GM18499 (cell line): ENCODE measurements around the gene EML6.

Experiments
- ATAC-seq: cut with Tn5 transposase; IDR thresholded peaks from one replicate; pipeline ENCODE4 v1.9.1; 2021; ENCODE audit warnings: moderate number of reproducible peaks; ENCODE audit not compliant: insufficient read depth, unreplicated experiment

Gene EML6

DNA sequence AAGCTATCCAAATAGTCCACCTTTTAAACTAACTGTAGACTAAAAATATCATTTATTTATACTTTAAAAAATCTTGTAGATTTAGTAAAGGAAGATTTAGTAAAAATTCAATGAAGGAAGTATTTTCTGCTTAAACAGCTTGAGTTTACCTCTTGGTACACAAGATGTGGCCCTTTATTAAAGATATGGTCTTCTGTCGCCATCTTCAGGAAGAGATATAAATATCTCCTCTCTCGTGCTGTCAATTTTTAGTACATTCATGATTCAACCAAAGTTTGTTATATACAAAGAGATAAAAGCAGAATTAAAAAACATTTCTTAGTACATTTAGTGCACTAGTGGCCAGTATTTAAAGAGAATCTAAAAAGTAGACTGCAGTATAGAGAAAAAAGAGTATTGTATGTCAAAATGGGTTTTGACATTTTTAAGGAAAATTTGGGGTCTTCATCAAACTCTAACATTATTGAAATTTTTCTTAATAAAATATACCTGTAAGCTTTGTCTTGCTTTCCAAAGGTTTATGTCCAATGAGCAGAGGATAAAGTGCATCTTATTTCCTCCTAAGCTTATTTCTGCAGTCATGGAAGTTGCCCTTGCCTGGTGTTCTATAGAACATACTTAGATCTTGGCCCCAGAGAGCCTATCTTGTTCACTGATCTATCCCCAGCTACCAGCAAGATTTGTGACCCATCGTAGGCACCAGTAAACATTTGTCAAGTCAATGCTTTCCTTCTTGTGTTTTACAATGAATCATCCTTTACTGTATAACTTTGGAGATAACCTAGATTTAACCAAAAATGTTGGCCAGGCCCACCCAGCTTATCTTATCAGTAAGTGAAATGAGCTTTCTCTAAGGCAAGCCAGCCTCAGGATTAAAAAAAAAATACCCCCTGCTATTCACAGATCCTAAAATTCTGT, 18.5 kb upstream of the EML6 start:
- ATAC-seq: peak; percentile 63

DNA sequence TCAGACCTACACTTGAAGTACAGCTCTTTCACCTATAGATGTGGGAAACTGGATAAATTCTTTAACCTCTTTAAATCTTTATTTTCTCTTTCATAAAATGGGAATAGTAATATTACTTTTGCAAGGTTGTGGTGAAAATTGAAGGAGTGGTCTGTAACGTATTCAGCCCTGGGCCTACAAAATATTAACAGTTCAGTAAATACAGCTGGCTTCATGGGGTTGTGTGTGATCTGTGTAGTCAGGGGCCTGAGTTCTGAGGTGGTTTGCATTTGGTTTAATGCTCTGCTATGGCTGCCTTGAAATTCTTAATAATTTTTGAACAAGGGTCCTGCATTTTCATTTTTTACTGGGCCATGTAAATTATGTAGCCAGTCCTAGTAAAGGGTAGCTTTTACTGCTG, 16.8 kb upstream of the EML6 start:
- ATAC-seq: no peak

DNA sequence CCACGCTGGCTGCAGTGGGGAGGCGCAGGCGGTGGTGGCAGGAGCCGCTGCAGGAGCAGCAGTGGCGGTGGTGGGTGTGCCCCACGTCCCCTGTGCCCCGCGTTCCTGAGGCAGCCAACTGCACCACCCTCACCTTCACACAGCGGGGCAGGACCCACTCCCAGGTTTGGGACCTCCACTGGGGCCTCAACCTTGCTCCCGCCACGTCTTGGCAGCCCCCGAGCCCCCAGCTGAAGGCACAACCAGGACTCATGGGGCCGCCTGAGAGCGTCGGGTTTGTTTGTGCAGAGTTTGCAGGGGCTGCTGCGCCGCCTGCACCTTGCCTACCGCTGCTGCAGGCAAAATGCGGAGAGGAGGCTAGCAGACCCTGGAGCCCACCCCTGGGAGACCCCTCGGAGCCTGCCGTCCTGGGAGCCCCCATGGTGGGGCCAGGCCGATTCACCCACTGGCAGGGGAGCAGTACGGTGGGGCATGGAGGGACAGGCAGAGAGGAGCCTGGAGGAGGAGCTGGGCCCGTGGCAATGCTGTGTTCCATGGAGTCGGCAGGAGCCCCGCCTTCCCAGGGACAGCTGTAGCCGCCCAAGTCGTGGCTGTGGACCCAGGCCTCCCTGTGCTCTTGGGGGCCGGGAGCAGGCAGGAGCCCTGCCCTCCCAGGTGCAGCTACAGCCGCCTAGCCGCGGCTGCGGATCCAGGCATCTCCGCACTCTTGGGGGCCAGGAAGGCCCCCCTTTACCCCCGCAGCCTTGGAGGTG, 14.7 kb upstream of the EML6 start:
- ATAC-seq: no peak

DNA sequence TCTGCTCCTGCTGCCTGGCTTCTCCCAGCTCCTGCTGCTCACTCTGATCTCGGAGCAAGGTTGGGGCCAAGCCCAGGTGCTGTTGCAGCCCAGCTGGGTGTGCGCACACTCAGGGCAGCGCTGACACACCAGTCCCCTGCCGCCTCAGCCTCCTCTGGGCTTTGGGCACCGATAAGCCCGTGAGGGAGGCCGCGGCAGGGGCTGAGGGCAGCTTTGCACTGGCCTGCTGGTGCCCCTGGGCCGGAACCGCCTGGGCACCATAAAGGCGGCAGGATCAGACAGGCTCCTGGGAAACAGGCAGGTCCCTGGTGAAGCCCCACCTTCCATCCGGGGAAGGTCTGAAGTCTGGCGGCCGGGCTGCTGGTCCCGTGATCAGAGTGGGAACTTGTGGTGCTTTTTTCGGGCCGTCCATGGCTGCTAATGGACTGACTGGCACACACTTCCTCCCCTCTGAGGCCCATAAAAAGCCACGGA, 14.1 kb upstream of the EML6 start:
- ATAC-seq: no peak

DNA sequence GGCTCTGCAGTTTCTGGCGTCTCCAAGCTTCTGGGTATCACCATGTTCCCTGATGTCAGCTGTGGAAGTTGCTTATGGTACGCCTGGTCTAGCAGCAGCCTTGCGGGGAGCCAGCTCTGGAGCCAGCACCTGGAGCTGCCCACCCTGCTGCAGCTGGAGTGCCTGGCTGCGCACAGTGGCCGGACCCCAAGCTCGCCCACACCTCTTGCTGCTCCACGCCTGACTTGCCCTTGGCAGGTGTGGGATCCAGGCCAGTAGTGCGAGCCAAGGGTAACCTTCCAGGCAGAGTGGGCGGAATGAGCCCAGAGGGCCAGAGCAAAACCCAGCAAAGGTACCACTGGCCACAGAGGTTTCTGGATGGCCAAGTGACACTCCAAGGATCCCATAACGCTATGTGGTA, 13.2 kb upstream of the EML6 start:
- ATAC-seq: no peak

DNA sequence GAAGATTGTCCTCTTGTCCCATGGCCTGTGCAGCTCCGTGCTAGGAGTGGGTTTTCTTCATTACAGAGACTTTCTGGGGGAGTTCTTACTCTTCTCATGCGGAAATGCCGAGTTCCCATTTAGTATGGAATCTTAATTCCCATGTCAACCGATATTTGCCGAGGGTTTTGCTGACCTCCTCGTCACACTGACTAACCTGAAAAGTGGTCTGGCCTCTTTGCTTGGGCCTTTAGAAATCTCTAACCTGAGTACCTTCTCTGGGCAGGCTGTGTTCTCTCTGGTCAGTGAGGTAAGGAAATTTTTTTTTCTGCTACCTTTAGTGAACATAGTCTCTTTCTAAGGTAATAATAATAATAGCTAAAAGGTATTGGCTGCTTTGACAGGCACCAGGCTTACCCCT, 10.9 kb upstream of the EML6 start:
- ATAC-seq: no peak

DNA sequence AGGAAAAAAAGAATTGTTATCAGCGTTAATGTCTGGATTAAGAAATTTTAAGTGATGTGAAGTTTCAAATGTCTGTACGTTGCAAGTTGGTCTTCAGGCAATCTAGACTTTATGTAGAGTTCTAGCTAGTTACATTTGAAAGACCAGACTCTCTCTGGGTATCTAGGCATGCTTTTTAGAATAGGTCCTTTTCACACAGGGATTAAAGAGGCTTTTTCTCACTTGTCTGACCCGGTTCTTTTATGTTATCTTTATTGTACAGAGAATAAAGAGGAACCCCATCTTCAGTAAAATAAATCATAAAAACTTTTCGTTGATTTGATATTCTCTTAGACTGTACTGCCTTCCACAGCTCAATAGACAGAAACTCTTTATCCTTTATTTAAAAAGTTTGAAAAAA, 8.5 kb upstream of the EML6 start:
- no peak for ATAC-seq

DNA sequence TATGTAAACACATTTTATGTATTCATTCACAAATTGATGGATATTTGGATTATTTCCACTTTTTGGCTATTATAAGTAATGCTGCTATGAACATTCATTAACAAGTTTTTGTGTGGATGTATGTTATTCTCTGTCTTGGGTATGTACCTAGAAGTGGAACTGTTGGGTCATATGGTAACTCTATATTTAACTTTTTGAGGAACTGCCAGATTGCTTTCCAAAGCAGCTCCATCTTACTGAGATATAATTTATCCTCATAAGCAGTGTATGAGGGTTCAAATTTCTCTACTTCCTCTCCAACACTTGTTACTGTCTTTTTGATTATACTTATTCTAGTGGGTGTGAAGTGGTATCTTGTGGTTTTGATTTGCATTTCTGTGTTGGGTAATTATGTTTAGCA, 7.1 kb upstream of the EML6 start:
- ATAC-seq: no peak

DNA sequence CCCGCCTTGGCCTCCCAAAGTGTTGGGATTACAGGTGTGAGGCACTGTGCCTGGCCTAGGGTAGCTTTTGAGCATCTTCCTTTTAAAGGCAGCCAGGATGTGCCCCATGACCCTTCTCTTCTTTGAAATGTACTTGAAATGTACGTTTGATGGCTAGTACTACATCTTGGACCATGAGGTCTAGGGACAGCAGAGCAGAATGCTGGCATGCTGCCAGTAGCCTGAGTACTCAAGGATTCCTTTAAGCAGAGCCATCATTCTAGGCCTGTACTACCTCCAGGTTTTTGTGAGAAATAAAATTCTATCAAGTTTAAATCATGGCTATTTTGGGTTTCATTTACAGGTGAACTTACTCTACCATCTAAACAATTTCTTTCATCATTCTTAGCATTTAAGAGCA, 2.9 kb upstream of the EML6 start:
- ATAC-seq: no peak

DNA sequence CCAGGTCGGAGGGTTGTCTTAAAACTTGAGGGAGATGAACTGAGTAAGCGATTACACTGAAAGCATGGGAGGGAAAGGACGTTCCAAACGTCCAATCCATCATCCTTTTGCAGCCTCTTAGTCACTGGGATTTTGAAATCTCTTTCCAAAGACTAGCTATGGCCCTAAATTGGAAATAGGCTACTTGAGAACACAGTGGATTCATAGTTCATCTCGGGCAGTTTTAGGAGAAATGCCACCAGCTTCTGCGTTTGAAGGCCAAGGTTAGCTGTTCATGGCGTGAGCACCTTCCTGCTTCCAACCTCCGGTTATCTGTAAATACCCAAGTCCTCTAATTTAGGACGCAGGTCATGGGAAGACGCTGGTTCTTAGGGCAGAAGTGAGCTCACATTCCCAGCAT, 821 bp upstream of the EML6 start:
- no peak for ATAC-seq

DNA sequence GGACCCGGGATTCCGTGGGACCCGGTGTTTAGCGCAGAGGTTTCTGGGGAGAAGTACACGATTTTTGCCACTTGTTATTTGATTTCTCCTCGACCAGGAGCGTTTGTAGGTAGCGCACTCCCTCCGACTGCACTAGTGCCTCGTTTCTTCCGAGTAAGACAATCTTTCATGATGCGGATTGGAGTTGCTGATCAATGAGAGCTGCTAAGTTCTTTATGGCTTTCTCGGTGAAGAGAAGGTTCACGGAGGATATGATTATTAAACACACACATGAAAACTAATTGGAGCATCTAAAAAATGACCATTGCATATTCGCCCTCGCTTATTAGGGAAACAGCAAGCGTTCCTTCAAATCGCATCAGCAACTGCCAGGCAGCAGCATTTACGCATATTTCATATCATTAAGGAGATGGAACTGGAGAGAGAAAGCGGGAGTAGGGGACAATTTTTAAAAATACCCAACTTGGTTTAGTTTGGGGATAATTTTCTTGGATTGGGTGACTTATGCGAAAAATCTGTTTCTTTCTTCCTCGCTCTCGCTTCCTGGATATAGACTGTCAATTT, 616 bp downstream of the EML6 start:
- ATAC-seq: no peak

DNA sequence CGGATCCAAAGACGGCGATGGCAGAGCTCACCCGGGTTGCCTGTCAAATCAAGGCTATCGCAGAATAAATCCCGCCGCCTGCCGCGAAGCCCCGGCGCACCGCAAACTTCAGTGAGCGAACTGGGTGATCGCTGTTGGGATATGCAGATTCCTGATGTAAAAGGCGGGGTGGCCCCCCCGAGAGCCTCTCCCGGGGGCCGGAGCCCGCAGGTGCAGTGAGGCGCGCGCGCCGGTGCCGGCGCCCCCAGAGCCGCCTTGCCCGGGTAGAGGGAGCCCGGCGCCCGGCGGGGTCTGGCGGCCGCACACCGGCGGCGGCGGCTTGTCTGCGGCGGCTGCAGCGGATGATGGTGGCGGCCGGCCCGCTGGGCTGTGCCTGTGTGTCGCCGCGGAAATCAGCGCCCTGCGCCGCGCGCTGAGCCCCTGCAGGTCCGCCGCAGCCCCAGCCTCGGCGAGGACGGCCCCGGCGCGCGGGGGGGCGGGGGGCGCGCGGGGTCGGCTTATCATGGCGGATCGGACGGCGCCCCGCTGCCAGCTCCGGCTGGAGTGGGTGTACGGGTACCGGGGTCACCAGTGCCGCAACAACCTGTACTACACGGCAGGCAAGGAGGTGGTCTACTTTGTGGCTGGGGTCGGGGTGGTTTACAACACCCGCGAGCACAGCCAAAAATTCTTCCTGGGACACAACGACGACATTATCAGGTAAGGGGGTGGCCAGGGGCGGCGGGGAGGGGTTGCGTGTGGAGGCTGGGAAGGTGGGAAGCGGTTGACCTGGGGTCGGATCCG, 1.3 kb downstream of the EML6 start:
- ATAC-seq: no peak

DNA sequence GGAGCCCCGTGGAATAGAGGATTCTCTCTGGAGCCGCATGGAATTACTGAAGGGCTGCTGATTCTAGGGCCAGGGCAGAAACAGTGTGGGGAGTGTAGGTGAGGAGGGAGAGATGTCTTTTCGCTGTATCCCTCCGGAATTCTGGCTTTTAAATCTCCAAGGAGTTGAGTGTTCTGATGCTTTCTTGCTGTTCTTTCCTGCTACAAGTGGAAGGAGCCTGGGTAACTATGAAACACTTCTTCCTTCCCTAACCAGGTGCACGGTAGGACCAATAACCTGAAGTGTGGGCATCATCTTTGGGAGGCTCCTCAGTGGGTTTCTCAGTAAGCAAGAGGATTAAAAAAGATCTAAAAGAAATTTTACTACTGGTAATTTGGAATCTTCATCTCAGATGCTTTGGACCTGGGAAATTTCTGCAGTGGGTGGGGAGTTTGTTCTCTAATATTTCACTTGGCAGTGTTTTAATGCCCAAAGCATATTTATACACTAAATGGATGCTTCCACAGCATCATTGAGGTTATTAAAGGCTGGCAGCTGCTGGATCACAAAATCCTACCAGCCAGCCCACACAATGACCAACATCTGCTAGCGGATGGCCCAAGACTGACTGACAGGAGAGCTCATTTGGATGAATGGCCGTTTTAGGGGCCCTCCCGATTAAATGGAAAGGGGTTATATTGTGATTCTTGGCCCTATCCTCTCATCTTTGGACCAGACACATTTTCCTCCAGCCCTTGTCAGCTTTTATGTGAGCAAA, 2.1 kb downstream of the EML6 start:
- ATAC-seq: no peak

DNA sequence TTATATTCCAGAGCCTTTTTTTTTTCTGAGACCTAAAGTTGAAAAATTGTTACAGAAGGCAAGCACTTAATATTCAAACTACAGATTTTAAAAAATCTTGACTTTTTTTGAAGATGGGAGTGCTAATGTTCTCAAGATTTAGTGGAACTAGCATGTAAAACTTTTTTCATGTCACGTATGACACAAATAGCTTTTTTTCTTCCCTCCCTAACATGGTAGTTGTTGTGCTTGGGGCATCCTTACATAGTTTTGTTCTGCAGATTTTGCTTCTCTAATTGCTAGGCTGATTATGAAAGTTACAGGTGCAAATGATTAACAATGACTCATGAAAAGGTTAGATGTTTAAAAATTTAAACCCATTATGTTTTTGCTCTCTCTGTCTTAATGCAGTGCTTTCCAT, 3.0 kb downstream of the EML6 start:
- ATAC-seq: no peak

DNA sequence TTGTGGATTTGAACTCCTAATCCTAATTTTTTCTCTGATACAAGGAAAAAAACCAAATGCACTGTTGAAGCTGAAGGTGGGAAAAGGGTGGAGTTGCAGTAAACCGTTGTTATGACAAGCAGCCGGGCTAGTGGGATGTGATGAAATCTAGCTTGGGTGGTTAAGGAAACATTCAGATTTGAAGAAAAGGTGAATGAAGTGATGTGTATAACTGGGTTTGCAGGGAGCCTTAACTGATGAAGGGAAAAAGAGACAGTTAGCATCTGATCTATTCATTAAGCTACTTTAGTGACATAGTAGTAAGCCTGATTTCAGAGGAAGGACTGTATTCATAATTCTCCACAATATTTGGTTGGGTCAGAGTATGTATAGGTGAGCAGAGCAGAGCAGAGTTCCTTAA, 3.5 kb downstream of the EML6 start:
- ATAC-seq: no peak

DNA sequence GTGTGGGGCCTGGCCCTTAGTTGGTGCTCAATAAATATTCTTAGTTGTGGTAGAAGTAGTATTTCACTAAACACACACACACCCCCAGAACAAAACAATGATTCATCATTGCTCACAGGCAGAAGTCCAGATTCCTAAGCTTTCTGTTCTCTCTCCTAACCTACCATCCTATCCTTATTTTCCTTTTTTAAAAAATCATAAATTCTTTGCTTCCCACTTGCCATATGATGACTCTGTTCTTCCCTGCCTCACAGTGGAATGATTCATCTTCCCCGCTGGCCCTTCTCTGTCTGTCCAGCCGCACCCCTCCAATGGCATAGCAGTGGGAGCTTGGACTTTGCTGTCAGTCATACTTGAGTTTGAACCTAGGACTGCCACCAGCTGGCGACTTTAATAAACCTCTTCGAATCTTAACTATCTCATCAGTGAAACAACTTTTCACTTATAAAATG, 5.2 kb downstream of the EML6 start:
- ATAC-seq: no peak

DNA sequence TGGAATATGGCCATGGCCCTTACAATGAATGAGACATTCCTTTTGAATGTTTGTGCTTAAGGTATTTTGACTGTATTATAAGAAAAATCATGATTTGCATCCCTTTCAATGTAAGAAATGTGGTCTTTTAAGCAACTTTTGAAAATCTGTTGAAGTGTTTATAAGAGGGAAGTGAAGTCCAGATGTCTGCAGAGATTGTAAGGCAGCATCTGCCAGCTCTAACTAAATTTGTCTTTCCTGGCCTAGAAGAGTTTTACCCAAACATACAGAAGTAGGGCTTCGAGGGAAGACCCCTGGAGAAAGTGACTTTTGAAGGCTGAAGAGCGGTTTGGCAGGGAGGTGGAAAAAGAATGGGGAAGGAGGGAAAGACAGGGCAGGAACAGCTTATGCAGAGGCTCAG, 12.2 kb downstream of the EML6 start:
- no peak for ATAC-seq

DNA sequence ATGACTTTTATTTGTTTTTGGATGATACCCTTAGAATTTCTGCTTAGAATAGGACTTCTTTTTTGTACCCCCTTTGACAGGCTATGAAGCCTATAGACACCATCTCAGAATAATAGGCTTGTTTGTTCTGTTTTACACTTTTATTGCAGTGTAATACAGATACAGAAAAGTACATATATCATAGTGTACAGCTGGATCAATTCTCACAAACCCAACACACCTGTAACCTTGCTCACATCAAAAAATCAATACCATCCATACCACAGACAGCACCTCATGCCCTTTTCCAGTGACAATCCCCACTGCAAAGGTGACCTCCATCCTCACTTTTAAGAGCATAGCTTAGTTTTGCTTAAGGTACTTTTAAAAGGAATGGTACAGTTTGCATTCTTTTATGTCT, 14.8 kb downstream of the EML6 start:
- ATAC-seq: no peak

DNA sequence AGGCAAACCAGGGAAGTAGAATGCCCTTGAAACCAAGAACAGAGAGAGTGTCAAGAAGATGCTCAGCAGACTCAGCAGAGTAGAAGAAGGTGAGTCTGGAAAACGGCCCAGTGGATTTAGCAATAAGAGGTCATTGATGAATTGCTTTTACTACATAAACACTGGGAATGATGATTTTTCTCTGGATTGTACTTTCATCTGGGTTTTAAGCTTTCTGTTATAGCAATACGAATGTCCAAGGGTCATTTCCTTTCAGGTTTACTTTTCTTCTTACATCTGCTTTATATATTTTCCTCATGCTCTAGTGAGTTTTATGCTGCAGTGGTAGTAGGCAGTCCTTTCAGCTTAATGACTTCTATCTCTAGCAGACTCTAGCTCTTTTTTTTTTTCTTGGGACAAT, 16.9 kb downstream of the EML6 start:
- ATAC-seq: no peak

DNA sequence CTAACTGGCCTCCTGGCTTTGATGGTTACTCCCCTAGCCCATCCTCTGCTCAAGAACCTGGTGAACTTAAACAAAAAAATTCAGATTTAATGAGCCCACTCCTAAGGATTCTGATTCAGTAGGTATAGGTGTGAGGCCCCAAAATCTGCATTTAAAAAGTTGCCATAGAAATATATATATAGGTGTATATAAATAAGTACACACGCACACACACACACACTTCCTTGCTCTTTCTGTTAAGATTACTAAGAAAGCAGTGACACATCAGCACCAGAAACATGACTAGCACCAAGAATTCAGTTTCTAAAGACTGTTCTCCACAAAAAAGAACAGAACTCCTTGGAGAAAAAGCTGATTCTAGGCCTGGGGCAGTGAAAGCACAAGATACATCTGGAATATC, 17.8 kb downstream of the EML6 start:
- ATAC-seq: no peak
